SK-N-MC (cell line): ENCODE measurements around the gene PGAM2.
"Not testable (repeated sequence)": the region's sequence is repeated elsewhere in the genome, so short reads cannot be mapped to it uniquely, and the experiment has no call there.

Source experiments
- DNase-seq: peaks from one replicate; pipeline ENCODE4 v3.0.0-alpha.2; 2011; ENCODE audit warnings: low read depth, low spot score
- H3K27ac ChIP-seq: fragments of 200-600 bp; sonication (generic); 2 replicates; pipeline ENCODE4 v1.5.1; 2016; ENCODE audit warnings: mixed run types
- H3K36me3 ChIP-seq: fragments of 200-600 bp; sonication (generic); 2 replicates; pipeline ENCODE4 v1.6.1; 2017; ENCODE audit warnings: antibody characterized with exemption, low read length, mixed read lengths; ENCODE audit not compliant: insufficient read depth
- H3K4me3 ChIP-seq: fragments of 200-600 bp; sonication (generic); 2 replicates; pipeline ENCODE4 v1.5.1; 2016
- H3K9ac ChIP-seq: fragments of 200-600 bp; sonication (generic); 2 replicates; pipeline ENCODE4 v1.8.0; 2017; ENCODE audit warnings: mixed run types, mixed read lengths; ENCODE audit not compliant: insufficient read length
- H3K9me3 ChIP-seq: fragments of 200-600 bp; sonication (generic); 2 replicates; pipeline ENCODE4 v1.6.1; 2017; ENCODE audit warnings: low read depth, mild to moderate bottlenecking, antibody characterized with exemption, low read length, moderate library complexity, mixed read lengths
- POLR2AphosphoS5 ChIP-seq: IDR thresholded peaks from 2 replicates; pipeline ENCODE4 v1.6.1; 2012; ENCODE audit warnings: mild to moderate bottlenecking, low read depth, low read length, borderline replicate concordance

PGAM2 gene

DNA sequence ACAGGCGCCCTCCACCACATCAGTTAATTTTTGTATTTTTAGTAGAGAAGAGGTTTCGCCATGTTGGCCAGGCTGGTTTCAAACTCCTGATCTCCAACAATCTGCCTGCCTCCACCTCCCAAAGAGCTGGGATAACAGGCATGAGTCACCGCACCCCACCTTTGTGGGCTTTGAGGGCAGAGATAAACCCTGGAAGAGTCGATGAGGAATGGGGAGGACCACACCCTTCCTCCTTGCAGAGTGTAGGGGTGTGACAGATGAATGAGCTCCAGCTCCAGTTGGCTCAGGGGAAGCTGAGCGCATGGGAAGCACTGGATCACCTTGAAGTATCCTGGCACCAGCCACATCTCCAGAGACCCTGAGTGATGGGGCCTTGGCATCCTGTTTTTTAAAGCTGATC is 35.3 kb downstream of the PGAM2 start:
- not testable (repeated sequence) for H3K36me3 ChIP-seq, H3K9me3 ChIP-seq, DNase-seq, H3K9ac ChIP-seq, H3K27ac ChIP-seq, H3K4me3 ChIP-seq

DNA sequence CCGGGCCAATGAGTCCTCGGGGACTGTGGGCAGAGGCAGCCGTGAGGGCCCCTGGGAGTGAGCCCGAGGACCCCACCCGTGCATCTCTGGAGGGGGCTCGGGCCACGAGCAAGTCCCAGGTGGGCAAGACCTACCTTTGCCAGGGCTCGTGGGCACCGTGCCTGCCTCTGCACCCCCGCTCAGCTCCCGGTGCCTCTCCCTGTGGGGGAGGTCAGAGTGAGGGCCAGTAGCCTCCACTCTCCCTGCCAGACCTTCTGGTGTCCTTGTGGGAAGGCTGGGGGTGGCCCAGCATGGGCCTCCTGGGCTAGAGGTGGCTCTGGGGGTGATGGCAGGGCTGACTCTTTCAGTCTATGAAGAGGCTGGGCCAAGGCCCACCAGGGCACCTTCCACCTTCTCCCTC is 35.9 kb downstream of the PGAM2 start:
- DNase-seq, H3K9ac ChIP-seq, H3K9me3 ChIP-seq, H3K27ac ChIP-seq, H3K36me3 ChIP-seq, H3K4me3 ChIP-seq: not testable (repeated sequence)

DNA sequence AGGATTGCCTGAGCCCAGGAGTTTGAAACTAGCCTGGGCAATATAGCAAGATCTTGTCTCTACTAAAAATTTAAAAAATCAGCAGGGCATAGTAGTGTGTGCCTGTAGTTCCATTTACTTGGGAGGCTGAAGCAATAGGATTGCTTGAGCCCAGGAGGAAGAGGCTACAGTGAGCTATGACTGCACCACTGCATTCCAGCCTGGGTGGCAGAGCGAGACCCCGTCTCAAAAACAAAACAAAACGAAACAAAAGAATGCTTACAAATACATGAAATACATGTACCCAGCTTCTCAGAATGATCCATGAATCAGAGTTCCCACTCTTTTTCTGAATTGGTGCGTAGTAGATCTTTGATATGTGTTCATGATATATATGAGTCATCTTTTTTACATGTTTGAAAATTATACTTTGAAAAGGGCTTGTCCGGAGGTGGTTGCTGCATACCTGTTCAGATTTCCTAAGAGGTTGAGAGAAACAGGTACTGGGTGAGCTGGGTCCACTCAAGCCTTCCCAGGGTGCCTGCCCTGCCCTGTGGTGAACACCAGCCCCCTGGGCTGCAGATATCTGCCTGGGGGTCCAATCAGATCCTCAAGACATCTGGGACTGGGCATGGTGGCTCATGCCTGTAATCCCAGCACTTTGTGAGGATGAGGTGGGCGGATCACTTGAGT is 42.4 kb downstream of the PGAM2 start:
- DNase-seq, H3K9ac ChIP-seq, H3K9me3 ChIP-seq, H3K27ac ChIP-seq, H3K36me3 ChIP-seq, H3K4me3 ChIP-seq: not testable (repeated sequence)

GRCh38 chr7:44022069-44022468 is 43.3 kb downstream of the PGAM2 start:
- H3K36me3 ChIP-seq, H3K9ac ChIP-seq, H3K27ac ChIP-seq, DNase-seq, H3K9me3 ChIP-seq, H3K4me3 ChIP-seq: not testable (repeated sequence)

DNA sequence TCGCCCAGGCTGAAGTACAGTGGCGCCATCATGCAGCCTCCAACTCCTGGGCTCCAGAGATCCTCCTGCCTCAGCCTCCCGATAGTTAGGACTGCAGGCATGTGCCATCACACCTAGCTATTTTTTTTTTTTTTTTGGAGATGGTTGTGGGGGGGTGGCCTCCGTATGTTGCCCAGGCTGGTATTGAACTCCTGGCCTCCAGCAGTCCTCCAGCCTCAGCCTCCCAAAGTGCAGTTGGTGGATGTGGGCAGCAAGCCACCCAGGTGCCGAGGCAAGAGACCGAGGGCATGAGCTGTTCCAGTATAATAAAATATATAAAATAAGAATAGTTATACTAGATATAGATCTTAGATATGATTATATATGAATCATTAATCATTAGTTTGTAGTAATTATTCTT is 45.5 kb downstream of the PGAM2 start:
- not testable (repeated sequence) for H3K27ac ChIP-seq, H3K9ac ChIP-seq

DNA sequence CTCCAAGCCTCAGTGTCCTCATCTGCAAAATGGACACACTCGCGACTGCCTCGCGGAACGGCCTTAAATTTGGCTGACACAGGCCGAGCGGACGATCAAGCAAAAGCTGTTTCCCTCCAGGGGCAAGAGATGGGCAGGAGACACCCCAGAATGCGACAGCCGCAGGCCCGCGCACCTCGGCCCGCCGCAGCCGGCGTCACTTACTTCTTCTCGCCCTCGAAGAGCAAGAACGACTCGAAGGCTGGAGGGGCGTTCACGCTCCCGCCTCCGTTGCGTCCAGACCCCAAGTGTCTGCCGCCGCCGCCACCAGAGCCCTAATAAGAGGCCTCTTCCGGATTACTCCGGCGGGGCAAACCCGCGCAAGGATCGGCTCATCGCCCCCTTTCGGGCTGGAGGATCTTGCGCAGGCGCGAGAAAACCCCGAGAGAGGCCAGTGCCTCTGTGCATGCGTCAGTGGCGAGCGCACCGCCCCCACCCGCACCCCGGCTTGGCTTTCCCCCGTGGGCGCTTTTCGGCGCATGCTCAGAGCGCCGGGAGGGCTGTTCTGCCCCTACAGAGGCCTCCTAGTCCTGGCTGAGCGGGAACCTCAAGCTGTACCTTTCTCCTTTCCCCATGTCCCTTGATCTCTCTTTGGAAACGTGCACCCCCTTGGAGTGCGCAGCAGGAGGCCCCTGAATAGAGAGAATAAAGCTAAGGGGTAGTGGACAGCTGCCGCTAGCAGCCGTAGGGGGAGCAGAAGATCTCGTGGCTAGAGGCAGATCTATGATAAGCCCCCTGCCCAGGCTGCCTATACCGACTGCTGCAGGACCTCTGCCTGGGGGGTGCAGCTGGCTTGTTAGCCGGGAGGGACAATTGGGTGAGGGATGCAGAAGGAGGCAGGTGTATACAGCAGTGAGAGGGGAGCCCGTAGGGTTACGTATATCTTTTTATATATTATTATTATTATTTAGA is 46.2 kb downstream of the PGAM2 start:
- Histone ChIP-seq H3K4me3 (peak overlapping the region; percentile 86), H3K27ac (peak overlapping the region; percentile 67; the same call in 1 of the 2 replicates), H3K9ac (peak overlapping the region; percentile 87)
- not testable (repeated sequence) for H3K36me3 ChIP-seq, H3K9me3 ChIP-seq
- peak; percentile 88 for DNase-seq
- TF ChIP-seq POLR2AphosphoS5, result peak; percentile 73

More for the DNA sequence above, 45.5 kb downstream of the PGAM2 start:
- not testable (repeated sequence) for H3K36me3 ChIP-seq, H3K9me3 ChIP-seq, H3K4me3 ChIP-seq, DNase-seq

GRCh38 chr7:44015090-44015489 is 50.3 kb downstream of the PGAM2 start:
- not testable (repeated sequence) for H3K9me3 ChIP-seq, H3K9ac ChIP-seq, H3K4me3 ChIP-seq, H3K27ac ChIP-seq, DNase-seq, H3K36me3 ChIP-seq
